ENCODE measurements around the gene TNFRSF11A. TPM values are rescaled to one million over a fixed set of nuclear protein-coding genes. Genes with fewer than 3 reads are reported as not detected.

Gene TNFRSF11A
- total RNA-seq, 1 donor from 2014 or later: 2.7 TPM

DNA sequence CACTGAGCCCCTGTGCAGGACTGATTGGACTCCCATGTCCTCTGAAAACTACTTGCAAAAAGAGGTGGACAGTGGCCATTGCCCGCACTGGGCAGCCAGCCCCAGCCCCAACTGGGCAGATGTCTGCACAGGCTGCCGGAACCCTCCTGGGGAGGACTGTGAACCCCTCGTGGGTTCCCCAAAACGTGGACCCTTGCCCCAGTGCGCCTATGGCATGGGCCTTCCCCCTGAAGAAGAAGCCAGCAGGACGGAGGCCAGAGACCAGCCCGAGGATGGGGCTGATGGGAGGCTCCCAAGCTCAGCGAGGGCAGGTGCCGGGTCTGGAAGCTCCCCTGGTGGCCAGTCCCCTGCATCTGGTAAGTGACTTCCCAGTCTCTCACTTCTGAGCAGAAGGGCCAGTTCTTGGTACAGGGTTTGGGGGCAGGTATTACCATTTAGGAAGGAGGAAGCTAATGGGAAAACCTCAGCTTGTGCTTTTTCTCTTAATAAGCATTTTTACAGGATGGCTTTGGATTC, 44.1 kb downstream of the TNFRSF11A start:
- no peak for ATAC-seq
- intact Hi-C loops (cut with DNase I): no loop called here
- no peak for DNase-seq (ENCODE audit: low spot score)

GRCh38 chr18:62370366-62370765, 45.3 kb downstream of the TNFRSF11A start:
- intact Hi-C loops (cut with DNase I): no loop called here
- no peak for DNase-seq (ENCODE audit: low spot score)
- no peak for ATAC-seq

- DNase-seq (ENCODE audit: low spot score) (no peak), ATAC-seq (no peak)
- intact Hi-C loops (cut with DNase I): no loop called here
Observed at GRCh38 chr18:62371436-62371835, 46.3 kb downstream of the TNFRSF11A start.

- ATAC-seq (no peak), DNase-seq (ENCODE audit: low spot score) (no peak)
- intact Hi-C loops (cut with DNase I): no loop called here
Observed at GRCh38 chr18:62372156-62372555, 47.0 kb downstream of the TNFRSF11A start.

DNA sequence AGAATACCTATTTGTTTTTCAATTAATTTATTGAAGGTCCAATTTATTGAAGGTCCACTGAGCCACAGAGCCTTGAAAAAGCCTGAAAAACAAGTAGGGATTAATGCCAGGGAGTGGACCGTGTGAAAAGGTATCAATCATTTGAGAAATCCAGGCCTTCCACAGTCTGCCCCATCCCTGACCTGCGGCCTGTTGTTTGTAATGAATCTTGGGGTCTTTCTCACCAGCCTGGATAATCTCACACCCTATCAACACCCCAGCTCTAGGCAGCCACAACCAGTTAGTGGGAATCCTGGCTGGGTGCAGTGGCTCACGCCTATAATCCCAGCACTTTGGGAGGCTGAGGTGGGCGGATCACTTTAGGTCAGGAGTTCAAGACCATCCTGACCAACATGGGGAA, 47.8 kb downstream of the TNFRSF11A start:
- ATAC-seq (no peak), DNase-seq (ENCODE audit: low spot score) (no peak)
- intact Hi-C loops (cut with DNase I): no loop called here

GRCh38 chr18:62374410-62374965, 49.4 kb downstream of the TNFRSF11A start:
- intact Hi-C loops (cut with DNase I): no loop called here
- no peak for DNase-seq (ENCODE audit: low spot score)
- ATAC-seq: no peak

- intact Hi-C loops (cut with DNase I): no loop called here
- ATAC-seq: no peak
- no peak for DNase-seq (ENCODE audit: low spot score)
Observed at GRCh38 chr18:62377131-62377807, 52.2 kb downstream of the TNFRSF11A start.

DNA sequence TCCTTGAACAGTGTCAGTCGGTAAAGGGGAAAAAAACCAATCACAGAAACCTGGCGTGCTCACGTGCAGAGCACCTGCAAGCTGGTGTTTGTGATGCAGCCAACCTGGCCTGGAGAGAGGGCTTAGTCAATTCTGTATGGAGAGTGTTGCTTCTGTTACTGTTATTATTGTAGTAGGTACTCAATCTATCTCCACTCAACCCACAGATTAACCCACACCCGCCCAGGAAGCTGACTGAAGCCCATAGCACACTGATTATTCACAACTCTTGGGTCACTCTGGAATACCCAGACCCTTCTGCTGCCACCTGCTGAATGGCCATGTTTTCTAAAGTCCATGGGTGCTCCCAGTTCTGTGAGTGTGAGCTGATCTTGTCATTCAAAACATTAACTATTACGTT, 53.9 kb downstream of the TNFRSF11A start:
- no peak for DNase-seq (ENCODE audit: low spot score)
- no peak for ATAC-seq
- intact Hi-C loops (cut with DNase I): no loop called here

DNA sequence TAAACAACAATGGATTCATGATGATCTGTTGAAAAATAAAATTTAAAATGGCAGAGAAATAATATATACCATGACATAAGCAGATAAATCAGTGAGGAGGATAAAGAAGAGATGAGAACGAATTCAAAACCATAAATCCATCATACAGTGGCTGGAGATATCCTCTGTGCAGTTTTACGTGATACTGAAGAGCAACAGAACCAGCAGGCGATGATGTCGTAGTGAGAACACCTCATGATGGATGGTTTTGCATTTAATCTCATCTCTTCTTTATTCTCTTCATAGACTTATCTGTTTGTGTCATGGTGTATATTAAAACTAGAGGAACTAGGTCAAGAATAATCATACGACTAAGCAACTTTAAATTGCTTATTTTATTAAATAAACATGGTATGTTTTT, 56.3 kb downstream of the TNFRSF11A start:
- intact Hi-C loops (cut with DNase I): no loop called here
- DNase-seq (ENCODE audit: low spot score) (no peak), ATAC-seq (no peak)

GRCh38 chr18:62384068-62384467, 59.0 kb downstream of the TNFRSF11A start:
- intact Hi-C loops (cut with DNase I): no loop called here
- no peak for ATAC-seq

DNA sequence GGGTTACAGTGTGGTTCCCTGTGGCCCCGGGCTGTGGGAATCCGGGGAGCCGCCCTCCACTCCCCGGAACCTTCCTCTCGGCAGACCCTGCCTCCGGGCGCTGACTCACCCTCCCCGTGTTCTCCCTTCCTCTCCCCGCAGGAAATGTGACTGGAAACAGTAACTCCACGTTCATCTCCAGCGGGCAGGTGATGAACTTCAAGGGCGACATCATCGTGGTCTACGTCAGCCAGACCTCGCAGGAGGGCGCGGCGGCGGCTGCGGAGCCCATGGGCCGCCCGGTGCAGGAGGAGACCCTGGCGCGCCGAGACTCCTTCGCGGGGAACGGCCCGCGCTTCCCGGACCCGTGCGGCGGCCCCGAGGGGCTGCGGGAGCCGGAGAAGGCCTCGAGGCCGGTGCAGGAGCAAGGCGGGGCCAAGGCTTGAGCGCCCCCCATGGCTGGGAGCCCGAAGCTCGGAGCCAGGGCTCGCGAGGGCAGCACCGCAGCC, 59.5 kb downstream of the TNFRSF11A start:
- DNase-seq (ENCODE audit: low spot score) (no peak), ATAC-seq (peak; percentile 28)
- intact Hi-C loops (cut with DNase I): no loop called here

More at GRCh38 chr18:62384068-62384467, 59.0 kb downstream of the TNFRSF11A start:
- DNase-seq (ENCODE audit: low spot score): no peak

DNA sequence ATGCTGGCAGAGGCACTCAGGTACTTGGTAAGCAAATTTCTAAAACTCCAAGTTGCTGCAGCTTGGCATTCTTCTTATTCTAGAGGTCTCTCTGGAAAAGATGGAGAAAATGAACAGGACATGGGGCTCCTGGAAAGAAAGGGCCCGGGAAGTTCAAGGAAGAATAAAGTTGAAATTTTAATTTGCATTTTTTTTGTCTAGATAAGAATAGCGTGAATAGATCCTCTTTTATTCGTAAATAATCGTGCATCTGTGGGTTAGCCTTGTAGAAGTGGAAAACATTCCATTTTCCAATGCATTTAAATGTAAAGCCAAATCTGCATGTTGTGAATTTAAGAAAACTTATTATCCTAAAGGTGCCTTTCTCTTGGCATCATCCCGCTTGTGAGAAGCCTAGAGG, 61.0 kb downstream of the TNFRSF11A start:
- intact Hi-C loops (cut with DNase I): no loop called here
- ATAC-seq (no peak), DNase-seq (ENCODE audit: low spot score) (no peak)

GRCh38 chr18:62386601-62387000, 61.5 kb downstream of the TNFRSF11A start:
- intact Hi-C loops (cut with DNase I): no loop called here
- ATAC-seq: no peak
- no peak for DNase-seq (ENCODE audit: low spot score)

- intact Hi-C loops (cut with DNase I): no loop called here
Observed at GRCh38 chr18:62387257-62387656, 62.1 kb downstream of the TNFRSF11A start.

DNA sequence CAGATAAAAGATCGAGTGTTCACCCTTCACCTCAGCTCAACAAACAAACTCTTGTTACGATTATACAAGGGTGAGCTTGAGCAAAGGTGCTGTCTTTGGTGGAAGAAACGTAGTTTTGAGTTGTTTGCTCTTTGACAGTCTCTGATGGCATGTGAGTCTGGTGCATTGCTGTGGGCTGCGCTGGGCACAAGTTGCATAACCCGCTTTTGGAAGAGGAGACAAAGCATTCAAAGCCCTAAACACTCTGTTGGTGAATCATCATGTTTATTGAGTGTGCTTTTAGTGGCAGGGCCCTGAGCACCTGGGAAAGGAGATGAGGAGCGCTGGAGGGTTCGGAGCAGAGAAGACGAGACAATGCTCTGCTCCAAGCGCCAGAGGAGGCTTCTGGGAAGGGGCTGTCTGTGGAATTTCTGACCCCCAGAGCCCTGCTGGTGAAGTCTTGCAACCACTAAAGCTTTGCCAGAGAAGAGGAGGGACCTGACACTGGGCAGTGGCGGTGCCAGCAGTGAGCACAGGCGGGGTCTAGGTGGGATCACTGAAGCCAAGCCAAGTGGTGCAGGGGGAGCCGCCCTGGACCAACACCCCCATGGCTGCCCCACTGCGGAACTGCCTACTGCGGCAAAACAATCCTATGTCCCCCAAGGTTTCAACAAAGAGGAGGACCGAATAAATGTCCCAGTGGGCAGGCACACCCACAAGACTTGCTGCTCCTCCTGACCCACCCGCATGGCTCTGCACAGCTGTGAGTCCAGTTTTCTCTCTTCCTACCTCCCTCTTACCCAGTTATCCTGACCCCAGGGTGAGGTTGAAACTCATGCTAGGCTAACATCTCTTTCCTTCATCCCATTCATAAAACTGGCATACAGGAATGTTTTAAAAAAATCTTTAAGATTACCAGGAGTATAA, 64.0 kb downstream of the TNFRSF11A start:
- DNase-seq (ENCODE audit: low spot score) (no peak), ATAC-seq (no peak)
- intact Hi-C loops (cut with DNase I): no loop called here

More at GRCh38 chr18:62387257-62387656, 62.1 kb downstream of the TNFRSF11A start:
- ATAC-seq (no peak), DNase-seq (ENCODE audit: low spot score) (no peak)

- ATAC-seq (no peak), DNase-seq (ENCODE audit: low spot score) (no peak)
- intact Hi-C loops (cut with DNase I): no loop called here
Observed at GRCh38 chr18:62389761-62390481, 64.8 kb downstream of the TNFRSF11A start.

- DNase-seq (ENCODE audit: low spot score): no peak
- intact Hi-C loops (cut with DNase I): no loop called here
Observed at GRCh38 chr18:62394006-62394763, 69.1 kb downstream of the TNFRSF11A start.

GRCh38 chr18:62396381-62396780, 71.3 kb downstream of the TNFRSF11A start:
- intact Hi-C loops (cut with DNase I): no loop called here
- no peak for DNase-seq (ENCODE audit: low spot score)
- no peak for ATAC-seq

More at GRCh38 chr18:62394006-62394763, 69.1 kb downstream of the TNFRSF11A start:
- no peak for ATAC-seq

All from sciatic nerve (tissue), 2 donors.